Cardiac septum (tissue), 1 donor: Measurements from ENCODE around the gene PQBP1. TPM values are rescaled to one million over a fixed set of nuclear protein-coding genes. Genes with fewer than 3 reads are reported as not detected.

Source experiments
- DNase-seq: peaks from one replicate; pipeline ENCODE4 v3.0.0-alpha.2; 2020; ENCODE audit warnings: low spot score
- intact Hi-C: fragments of 100-400 bp; cut with DNase I; formaldehyde crosslinking; loops from one replicate; pipeline ENCODE4 v1.14.0; 2022
- total RNA-seq: library from RNA; stranded (reverse); fragmentation: NEBNext Ultra II Directional; extraction: Animal tissue kit (Norgen Biotek cat#: 25700); gene quantifications from one replicate; pipeline ENCODE4 v1.2.1, GENCODE V29; 2021
- donor health status: DM: no; HTN: no; CAD: no.

The PQBP1 gene
- total RNA-seq, 1 donor from 2014 or later: 42.2 TPM

DNA sequence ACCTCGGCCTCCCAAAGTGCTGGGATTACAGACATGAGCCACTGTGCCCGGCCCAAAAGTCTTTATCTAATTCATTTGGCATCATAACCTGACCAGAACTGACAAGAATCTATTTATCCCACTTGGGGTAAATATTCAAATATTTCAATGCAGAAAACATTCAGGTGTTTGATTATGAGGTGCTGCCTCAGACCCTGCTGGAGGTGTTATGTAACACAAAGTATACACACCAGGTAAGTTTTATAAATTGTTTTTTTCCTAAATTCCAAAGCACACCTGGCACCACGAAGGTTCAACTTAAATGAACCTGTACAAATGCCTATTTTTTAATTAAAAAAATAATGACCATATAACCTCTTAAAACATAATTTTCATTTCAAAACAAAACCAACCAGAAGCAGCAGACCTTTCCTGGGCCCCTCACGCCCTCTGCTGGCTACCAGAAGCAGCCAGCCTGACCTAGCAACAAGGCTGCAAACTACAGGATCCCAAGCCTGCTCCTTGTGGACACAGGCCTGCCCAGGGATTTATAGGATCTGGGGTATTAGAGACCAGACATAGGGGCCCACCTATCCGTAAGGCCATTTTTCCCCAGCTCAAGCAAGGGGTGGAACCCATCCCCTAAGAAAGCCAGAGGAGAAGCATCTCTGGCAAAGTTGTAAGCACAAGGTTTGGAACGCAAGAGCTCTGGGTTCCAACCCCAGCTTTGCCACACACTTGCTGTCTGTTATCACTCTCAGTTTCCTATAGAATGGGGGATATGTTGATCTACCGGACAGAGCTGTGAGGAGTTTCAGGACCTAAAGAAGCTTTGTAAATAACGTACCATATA, 48.0 kb downstream of the PQBP1 start:
- intact Hi-C loops: loop anchor here (10.0 kb wide), 1 partner anchor 301 kb away; no protein-coding TSS in a partner anchor
- no peak for DNase-seq

DNA sequence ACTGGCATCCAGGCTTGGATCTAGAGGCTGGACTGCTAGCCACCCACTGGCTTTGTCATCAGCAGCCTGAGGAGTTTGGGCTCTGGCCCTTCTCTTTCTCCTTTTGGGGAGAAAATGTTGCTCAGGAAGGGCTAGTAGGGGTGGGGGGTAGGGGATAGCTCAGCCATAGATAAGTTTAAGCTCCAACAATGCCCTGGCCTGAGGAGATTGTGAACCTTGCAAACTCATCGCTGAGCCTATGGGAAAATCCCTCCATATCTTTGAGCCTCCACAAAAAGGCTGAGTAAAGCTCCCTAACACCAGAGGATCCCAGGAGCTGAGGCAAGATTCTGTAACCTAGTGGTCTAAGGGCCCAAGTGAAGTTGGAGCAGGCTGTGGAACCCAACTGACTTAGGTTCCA, 50.9 kb downstream of the PQBP1 start:
- intact Hi-C loops: loop anchor here (10.0 kb wide), 1 partner anchor 304 kb away; no protein-coding TSS in a partner anchor
- no peak for DNase-seq

Other genes starting within 250 kb of the PQBP1 start
- gene WAS, start 214.1 kb upstream of the PQBP1 start, total RNA-seq: 2.8 TPM
- gene SUV39H1, start 201.2 kb upstream of the PQBP1 start, total RNA-seq: 2.5 TPM
- gene GLOD5, start 136.2 kb upstream of the PQBP1 start, total RNA-seq: not detected
- not detected for gene GATA1, start 111.3 kb upstream of the PQBP1 start, total RNA-seq
- 33.7 TPM for gene HDAC6, start 95.9 kb upstream of the PQBP1 start, total RNA-seq
- gene ERAS, start 71.4 kb upstream of the PQBP1 start, total RNA-seq: not detected
- 4.1 TPM for gene PCSK1N, start 62.3 kb upstream of the PQBP1 start, total RNA-seq
- 49.8 TPM for gene TIMM17B, start 162 bp upstream of the PQBP1 start, total RNA-seq
- gene SLC35A2, start 13.7 kb downstream of the PQBP1 start, total RNA-seq: 13.0 TPM
- 2.7 TPM for gene PIM2, start 21.1 kb downstream of the PQBP1 start, total RNA-seq
- 29.1 TPM for gene OTUD5, start 59.7 kb downstream of the PQBP1 start, total RNA-seq
- gene KCND1, start 73.9 kb downstream of the PQBP1 start, total RNA-seq: 0.27 TPM
- gene GRIPAP1, start 104.3 kb downstream of the PQBP1 start, total RNA-seq: 24.9 TPM
- 21.9 TPM for gene TFE3, start 145.4 kb downstream of the PQBP1 start, total RNA-seq
- 1.7 TPM for gene CCDC120, start 161.1 kb downstream of the PQBP1 start, total RNA-seq
- 14.8 TPM for gene PRAF2, start 176.1 kb downstream of the PQBP1 start, total RNA-seq
- 68.1 TPM for gene WDR45, start 182.0 kb downstream of the PQBP1 start, total RNA-seq
- 18.7 TPM for gene GPKOW, start 225.8 kb downstream of the PQBP1 start, total RNA-seq